ENCODE data around the gene IL36A.

Gene IL36A

DNA sequence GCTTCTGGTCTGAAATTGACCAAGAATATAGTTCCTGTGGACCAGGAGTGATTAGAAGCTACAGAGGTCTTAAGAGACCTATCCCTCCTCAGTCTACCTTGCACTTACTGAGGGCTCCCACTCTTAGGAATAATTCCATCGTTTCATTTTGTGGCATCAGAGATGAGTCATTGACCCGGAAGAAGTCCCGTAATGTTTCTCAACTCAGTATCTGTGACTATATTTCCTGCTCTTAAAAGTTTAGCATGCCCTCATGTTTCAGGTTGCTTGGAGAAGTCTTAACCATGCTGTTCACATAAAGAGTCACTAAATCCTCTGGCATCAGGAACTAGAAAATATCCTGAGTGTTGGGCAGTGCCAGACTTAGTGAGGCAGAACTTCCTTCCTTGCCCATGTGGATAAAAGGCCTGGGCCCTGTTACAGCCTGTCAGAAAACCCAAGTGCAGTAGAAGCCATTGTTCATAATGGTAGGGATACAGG, at the start of gene IL36A:
Gene IL36A (plus strand): TSS at position 430 of the 480 bp plus-strand sequence. CDS start 413 bp downstream, outside the sequence.
- DNase-seq (ENCODE audit: low spot score) = no peak

- DNase-seq (ENCODE audit: low spot score) = no peak
These were observed 47.7 kb upstream of the IL36A start for GRCh38 chr2:112957511-112957910.

- DNase-seq (ENCODE audit: low spot score) = no peak
These were observed 46.7 kb upstream of the IL36A start for GRCh38 chr2:112958428-112959108.

DNA sequence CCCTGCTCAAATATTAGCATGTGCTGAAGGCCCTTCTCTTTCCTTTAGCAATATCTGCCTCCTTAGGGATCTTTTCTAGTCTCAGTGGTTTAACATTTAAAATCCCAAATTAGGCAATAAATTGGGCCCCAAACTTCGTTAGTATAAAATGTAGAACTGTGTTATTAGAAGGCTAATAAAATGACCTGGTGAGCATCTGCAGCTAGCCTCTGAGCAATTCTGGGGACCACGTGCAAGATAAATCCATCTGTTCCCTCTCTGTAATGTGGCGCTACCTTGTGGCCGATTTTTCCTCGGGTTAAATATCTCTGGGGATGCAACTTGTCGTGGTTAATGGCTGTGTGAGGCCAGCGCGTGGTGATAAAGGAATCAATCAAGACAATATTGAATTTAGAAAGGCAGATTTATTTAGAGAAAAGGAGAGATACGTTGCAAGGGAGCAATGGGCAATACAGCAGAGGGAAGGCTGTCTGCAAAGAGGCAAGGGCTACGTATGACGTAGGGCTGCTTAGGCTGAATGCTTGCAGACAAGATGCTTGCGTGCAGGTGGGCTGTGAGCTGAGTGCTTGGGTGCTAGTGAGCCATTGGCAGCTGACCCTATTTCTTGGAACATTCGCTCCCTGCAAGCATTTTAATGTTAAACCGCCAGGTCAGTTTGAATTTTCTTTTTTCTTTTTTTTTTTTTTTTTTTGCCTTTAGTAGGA, 46.0 kb upstream of the IL36A start:
- no peak for DNase-seq (ENCODE audit: low spot score)

- DNase-seq (ENCODE audit: low spot score) = no peak
These were observed 44.9 kb upstream of the IL36A start for GRCh38 chr2:112960230-112960825.

DNA sequence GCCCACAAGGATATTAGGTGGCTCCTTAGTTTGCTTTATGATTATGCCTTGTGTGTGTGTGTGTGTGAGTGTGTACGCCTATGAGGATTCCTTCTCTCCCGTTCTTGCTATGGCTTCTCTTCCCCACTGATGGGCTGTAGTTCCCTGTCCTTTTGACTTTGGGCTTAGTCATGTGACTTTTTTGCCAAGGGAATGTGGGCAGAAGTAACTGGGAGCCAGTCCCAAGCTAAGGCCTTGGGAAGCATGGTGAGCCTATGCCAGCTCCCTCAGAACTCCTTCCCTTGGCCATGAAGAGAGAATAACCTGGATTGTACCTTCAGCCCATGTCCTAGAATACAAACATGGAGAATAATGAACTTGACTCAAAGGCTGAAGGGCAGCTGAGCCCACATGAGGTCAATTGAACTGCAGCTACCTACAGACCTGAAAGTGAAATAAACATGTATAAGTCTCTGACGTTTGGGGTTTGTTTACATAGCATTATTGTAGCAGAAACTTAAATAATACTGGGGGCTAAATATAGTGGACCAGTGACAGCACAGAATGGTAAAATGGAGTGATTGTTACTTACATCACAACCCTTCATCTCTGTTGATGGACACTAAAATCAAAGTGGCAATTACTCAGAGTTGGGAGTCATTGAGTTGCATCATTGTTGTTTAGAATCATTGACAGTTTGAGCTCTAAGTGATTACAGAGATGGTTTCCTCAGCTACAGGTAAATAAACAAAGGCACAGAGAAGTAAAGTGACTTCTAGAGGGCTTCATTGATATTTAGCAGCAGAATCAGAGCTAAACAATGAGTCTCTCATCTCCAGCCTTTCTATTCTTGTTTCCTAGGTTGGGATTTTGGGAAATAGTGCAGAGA, 42.7 kb upstream of the IL36A start:
- no peak for DNase-seq (ENCODE audit: low spot score)

- DNase-seq (ENCODE audit: low spot score) = no peak
These were observed 38.2 kb upstream of the IL36A start for GRCh38 chr2:112967023-112967422.

DNA sequence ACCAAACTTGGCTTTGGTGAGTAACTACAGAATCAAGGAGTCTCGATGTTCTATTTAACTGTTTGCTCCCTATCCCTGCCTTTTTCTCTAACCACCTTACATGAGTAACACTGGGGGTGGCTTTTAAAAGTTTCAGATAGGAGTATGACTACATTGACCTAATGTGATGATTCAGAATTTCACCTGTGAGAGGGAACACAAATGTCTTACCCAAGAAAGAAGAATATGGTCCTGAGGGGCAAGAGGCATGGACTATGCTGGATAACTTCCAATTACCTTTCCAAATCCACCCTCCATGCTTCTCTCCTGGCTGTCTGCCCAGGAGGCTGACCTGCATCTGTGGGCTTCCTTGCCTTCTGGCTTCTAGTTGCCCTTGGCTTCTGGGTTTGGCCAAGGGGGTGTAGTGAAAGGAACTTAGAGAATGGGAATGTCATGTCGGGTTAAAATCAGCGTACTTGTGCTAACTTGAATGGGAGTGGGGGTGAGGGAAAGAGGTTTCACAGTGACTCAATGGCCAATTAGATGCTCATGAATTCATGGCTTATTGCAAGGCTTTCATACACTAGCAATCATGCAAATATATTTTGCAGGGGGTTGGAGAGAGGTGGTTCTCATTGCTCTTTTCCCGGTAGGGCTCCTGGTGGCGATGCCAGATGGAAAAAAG, 32.7 kb upstream of the IL36A start:
- DNase-seq (ENCODE audit: low spot score) = no peak

GRCh38 chr2:112973156-112973555, 32.1 kb upstream of the IL36A start:
- no peak for DNase-seq (ENCODE audit: low spot score)

- no peak for DNase-seq (ENCODE audit: low spot score)
These were observed 27.7 kb upstream of the IL36A start, which contains the start of gene IL36G for GRCh38 chr2:112977559-112978056. TSS of gene IL36G (plus strand) at chr2:112978006. CDS start at chr2:112978639, 633 bp downstream.

GRCh38 chr2:112979731-112980130, 25.5 kb upstream of the IL36A start:
- DNase-seq (ENCODE audit: low spot score) = no peak

DNA sequence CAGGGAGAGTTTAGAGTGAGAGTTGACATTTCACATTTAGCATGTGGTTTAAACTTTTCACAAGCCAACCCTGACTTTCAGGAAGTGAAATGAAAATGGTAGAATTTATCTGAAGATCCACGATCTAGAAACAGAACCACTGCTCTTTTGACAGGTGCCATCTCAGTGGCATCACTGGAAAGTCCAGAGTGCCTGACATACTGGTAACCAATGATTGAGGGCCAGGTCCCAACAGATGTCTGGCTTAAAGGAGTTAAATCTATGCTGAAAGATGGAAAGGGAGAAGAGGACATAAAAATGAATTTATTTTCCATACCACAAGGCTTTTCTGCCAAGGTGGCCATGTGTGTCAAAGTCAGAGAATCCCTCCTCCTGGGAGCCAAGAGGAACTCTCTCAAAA, 24.7 kb upstream of the IL36A start:
- DNase-seq (ENCODE audit: low spot score) = no peak

GRCh38 chr2:112985090-112985489, 20.2 kb upstream of the IL36A start:
- no peak for DNase-seq (ENCODE audit: low spot score)

GRCh38 chr2:112989611-112990010, 15.6 kb upstream of the IL36A start:
- DNase-seq (ENCODE audit: low spot score) = no peak

- no peak for DNase-seq (ENCODE audit: low spot score)
These were observed 11.4 kb upstream of the IL36A start for GRCh38 chr2:112993831-112994230.

DNA sequence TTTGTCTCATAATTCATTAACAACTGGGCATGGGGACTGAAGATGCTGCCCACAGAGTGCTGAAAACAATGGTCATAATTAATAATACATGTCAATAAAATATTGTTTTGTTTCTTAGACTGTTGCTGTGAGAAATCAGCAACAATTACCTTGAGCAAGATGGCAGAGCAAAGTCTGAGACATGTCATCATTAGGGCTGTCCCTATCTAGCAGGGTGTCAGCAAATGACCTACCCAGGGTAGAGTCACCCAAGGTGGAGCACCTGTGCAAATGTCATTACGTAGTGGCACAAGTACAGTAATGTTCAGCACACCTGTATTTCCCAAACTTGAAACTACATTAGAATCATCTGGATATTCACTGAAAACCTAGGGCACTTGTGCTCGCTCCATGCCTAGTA, 10.6 kb upstream of the IL36A start:
- DNase-seq (ENCODE audit: low spot score) = no peak

DNA sequence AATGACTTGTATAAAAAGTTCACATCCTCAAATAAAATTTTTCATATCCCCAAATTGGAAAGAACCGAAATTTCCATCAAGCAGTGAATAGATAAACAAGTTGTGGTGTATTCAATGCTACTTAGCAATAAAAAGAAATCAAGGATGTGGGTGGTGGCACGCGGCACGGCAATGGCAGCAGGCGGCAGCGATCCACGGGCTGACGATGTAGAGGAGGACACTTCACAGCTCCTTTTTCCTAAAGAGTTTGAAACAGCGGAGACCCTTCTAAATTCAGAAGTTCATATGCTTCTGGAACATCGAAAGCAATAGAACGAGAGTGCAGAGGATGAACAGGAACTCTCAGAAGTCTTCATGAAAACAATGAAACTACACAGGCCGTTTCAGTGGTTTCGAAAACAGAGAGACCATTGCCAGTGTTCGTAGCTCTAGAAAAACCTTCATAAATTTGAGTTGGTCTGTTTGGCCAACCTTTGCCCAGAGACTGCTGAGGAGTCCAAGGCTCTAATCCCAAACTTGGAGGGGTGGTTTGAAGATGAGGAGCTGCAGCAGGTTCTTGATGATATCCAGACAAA, 9.8 kb upstream of the IL36A start:
- DNase-seq (ENCODE audit: low spot score) = no peak

GRCh38 chr2:112996635-112997034, 8.6 kb upstream of the IL36A start:
- no peak for DNase-seq (ENCODE audit: low spot score)

- DNase-seq (ENCODE audit: low spot score) = no peak
These were observed 8.1 kb upstream of the IL36A start for GRCh38 chr2:112997151-112997550.

DNA sequence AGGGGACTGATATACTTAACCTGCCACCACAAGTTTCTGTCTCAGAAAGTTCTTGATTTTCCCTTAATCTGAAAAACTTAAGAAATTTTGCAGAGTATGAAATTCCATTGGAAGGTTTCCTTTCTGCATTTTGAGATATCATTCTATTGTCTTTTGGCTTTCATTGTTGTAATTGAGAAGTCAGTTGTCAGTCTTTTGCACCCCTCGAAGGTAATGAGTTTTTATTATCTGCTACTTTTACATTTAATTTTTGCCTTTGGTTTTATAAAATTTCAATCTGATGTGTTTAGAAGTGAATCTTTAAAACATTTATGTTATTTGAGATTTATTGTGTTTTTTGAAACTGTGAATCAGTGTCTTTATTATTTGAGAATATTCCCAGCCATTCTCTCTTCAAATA, 4.8 kb upstream of the IL36A start:
- DNase-seq (ENCODE audit: low spot score) = no peak

GRCh38 chr2:113002677-113003076, 2.6 kb upstream of the IL36A start:
- DNase-seq (ENCODE audit: low spot score) = no peak

Measured in ecto neural progenitor cell (in vitro differentiated cells).